HG02885 (cell line): ENCODE measurements around the gene LAX1.
"Not testable (repeated sequence)": the region's sequence is repeated elsewhere in the genome, so short reads cannot be mapped to it uniquely, and the experiment has no call there.

Source experiments
- ATAC-seq: cut with Tn5 transposase; IDR thresholded peaks from one replicate; pipeline ENCODE4 v1.9.1; 2021; ENCODE audit warnings: mild to moderate bottlenecking; ENCODE audit not compliant: unreplicated experiment, poor library complexity

LAX1 gene

GRCh38 chr1:203764105-203765028, 616 bp upstream of the LAX1 start:
- peak; percentile 8 for ATAC-seq

- no peak for ATAC-seq
Observed at GRCh38 chr1:203768256-203768655, 3.3 kb downstream of the LAX1 start.

- ATAC-seq: no peak
Observed at GRCh38 chr1:203769505-203770343, 4.7 kb downstream of the LAX1 start.

- no peak for ATAC-seq
Observed at GRCh38 chr1:203771901-203772301, 6.9 kb downstream of the LAX1 start.

- no peak for ATAC-seq
Observed at GRCh38 chr1:203772836-203773235, 7.9 kb downstream of the LAX1 start.

GRCh38 chr1:203776636-203777035, 11.7 kb downstream of the LAX1 start:
- ATAC-seq: no peak

GRCh38 chr1:203777596-203777995, 12.6 kb downstream of the LAX1 start:
- ATAC-seq: no peak

- ATAC-seq: no peak
Observed at GRCh38 chr1:203778146-203778545, 13.2 kb downstream of the LAX1 start.

- no peak for ATAC-seq
Observed at GRCh38 chr1:203778789-203779188, 13.8 kb downstream of the LAX1 start.

GRCh38 chr1:203781962-203782361, 17.0 kb downstream of the LAX1 start:
- ATAC-seq: no peak

GRCh38 chr1:203789966-203790365, 25.0 kb downstream of the LAX1 start:
- ATAC-seq: no peak

- no peak for ATAC-seq
Observed at GRCh38 chr1:203791498-203791897, 26.5 kb downstream of the LAX1 start.

- no peak for ATAC-seq
Observed at GRCh38 chr1:203792486-203792885, 27.5 kb downstream of the LAX1 start.

GRCh38 chr1:203793561-203793960, 28.6 kb downstream of the LAX1 start:
- ATAC-seq: not testable (repeated sequence)

GRCh38 chr1:203794764-203795440, 29.9 kb downstream of the LAX1 start:
- no peak for ATAC-seq

GRCh38 chr1:203795441-203796235, 30.7 kb downstream of the LAX1 start, which contains the start of the genes ZBED6 and ZC3H11A:
Gene ZBED6, plus strand, starts transcription at chr1:203795623. Its CDS starts 1,900 bp downstream, at chr1:203797523.
Gene ZC3H11A, plus strand, starts transcription at chr1:203795623. Its CDS starts 21,448 bp downstream, at chr1:203817071.
- peak; percentile 99 for ATAC-seq

GRCh38 chr1:203796236-203796605, 31.2 kb downstream of the LAX1 start:
- ATAC-seq: peak; percentile 15

- no peak for ATAC-seq
Observed at GRCh38 chr1:203797216-203797615, 32.2 kb downstream of the LAX1 start.

GRCh38 chr1:203797948-203798655, 33.1 kb downstream of the LAX1 start:
- no peak for ATAC-seq
